RWPE1 (cell line): Measurements from ENCODE around the gene FGF14.

Source experiments
- CTCF ChIA-PET: fragments of 350-600 bp; sonication (Branson Sonifier 250); formaldehyde crosslinking; extraction: SDS; loops from one replicate; lab custom pipeline; 2021; lab: Yijun Ruan, JAX
- POLR2A ChIA-PET: fragments of 400-600 bp; formaldehyde crosslinking; extraction: SDS; loops from one replicate; lab custom pipeline; 2020; ENCODE audit warnings: antibody characterized with exemption; ENCODE audit not compliant: low non-redundant PET; lab: Yijun Ruan, JAX
- DNase-seq: peaks from one replicate; pipeline ENCODE4 v3.0.0; 2012; ENCODE audit warnings: low spot score
- H3K27ac ChIP-seq: fragments of 450-650 bp; 2 replicates; pipeline ENCODE4 v1.5.1; 2017
- CTCF ChIP-seq: fragments of 450-650 bp; conservative IDR thresholded peaks from 2 replicates; pipeline ENCODE4 v1.5.1; 2017; ENCODE audit warnings: low read depth, mild to moderate bottlenecking

FGF14 gene

GRCh38 chr13:101868585-101869469, 533.0 kb downstream of the FGF14 start:
- H3K27ac ChIP-seq: no peak overlapping the region
- DNase-seq: no peak
- POLR2A ChIA-PET: no interaction called here
- TF ChIP-seq CTCF: no peak
- CTCF ChIA-PET: interaction anchor here (0.6 kb wide), 1 partner anchor 200 kb away, joined by 3 read pairs; no protein-coding TSS in a partner anchor

DNA sequence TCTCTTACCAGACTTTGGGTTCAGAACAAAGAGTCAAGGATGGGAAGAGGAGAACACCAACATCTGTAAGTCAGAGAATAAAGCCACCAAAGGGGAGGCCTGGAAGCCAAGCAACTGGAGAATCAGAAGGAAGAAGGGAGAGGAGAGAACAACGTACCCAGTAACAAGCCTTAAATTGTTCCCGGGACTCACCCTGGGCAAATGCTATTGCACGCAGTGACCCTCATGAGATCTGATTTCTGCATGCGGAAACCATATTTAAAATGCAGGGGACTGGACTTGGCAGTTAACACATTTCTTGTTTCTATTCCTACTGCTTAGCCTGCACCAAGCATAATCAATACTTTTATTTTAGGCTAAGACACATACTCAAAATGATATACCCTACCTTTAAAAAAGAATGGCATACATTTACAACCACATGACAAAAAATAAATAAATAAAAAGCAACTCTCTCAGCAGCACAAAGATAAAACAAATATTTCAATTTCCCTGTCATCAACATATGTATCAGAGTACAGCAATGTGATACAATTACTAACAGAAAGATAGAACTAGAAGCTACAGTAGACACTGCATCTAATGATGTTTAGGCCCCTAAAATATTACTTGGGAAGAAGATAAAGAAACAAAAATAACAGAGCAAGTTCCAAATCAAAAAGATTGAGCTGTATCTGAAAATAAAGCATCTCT, 534.8 kb downstream of the FGF14 start:
- POLR2A ChIA-PET: no interaction called here
- no peak for DNase-seq
- no peak for TF ChIP-seq CTCF
- CTCF ChIA-PET: no interaction called here
- H3K27ac ChIP-seq: no peak overlapping the region

DNA sequence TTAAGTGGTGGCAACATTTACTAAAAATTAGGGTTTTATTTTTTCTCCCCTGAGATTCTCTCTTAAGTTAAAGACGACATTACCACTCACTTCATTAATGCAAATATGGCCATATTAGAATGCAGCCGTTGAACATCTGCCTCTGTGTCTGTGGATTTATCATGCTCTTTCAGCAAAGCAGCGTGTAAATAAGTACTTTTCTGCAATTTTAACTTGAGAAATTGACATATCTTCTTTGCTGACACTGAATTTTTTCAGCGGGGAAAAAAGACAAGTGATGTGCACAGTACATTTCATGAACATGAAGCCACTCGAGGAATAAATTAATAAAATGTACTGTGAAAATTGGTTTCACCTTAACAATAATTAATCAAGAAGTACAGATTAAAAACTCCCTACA, 543.0 kb downstream of the FGF14 start:
- POLR2A ChIA-PET: no interaction called here

DNA sequence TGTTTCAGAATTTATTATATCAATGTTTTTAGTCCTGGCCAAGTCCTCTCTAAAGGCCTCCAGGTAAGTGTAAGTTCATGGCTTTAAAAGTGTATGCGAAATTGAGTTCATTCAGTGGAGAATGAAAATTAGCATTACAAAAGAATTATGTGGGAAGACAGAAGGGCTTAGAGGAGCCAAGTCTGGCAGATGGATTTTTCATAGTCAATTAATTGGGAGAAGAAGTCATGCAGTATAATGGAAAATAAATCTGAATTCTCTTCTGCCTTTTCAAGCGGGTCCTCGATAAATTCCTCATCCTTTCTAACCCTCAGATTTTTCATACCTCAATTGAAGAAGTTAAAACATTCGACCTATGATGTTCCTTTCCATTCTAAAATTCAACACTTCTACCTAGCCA, 555.1 kb downstream of the FGF14 start:
- H3K27ac ChIP-seq: no peak overlapping the region
- no peak for DNase-seq
- TF ChIP-seq CTCF: no peak
- CTCF ChIA-PET: no interaction called here
- POLR2A ChIA-PET: no interaction called here

More for the DNA sequence above, 543.0 kb downstream of the FGF14 start:
- TF ChIP-seq CTCF: no peak
- CTCF ChIA-PET: interaction anchor here (0.6 to 0.7 kb wide), 2 partner anchors 332 to 1169 kb away, joined by 3 to 4 read pairs; no protein-coding TSS in a partner anchor
- no peak overlapping the region for H3K27ac ChIP-seq
- no peak for DNase-seq

GRCh38 chr13:101846249-101846648, 555.6 kb downstream of the FGF14 start:
- POLR2A ChIA-PET: no interaction called here
- TF ChIP-seq CTCF: no peak
- CTCF ChIA-PET: no interaction called here
- no peak for DNase-seq
- H3K27ac ChIP-seq: no peak overlapping the region

GRCh38 chr13:101845245-101846020, 556.4 kb downstream of the FGF14 start:
- ChIA-PET POLR2A (no interaction called here), CTCF (no interaction called here)
- TF ChIP-seq CTCF: no peak
- no peak for DNase-seq
- H3K27ac ChIP-seq: no peak overlapping the region
